ENCODE measurements around the gene CD244. TPM values are rescaled to one million over a fixed set of nuclear protein-coding genes. Genes with fewer than 3 reads are reported as not detected.
"Not testable (repeated sequence)": the region's sequence is repeated elsewhere in the genome, so short reads cannot be mapped to it uniquely, and the experiment has no call there.

CD244 gene
- total and polyA plus RNA-seq, 10 donors = 2.1 to 25.7 (median 16.1) TPM

DNA sequence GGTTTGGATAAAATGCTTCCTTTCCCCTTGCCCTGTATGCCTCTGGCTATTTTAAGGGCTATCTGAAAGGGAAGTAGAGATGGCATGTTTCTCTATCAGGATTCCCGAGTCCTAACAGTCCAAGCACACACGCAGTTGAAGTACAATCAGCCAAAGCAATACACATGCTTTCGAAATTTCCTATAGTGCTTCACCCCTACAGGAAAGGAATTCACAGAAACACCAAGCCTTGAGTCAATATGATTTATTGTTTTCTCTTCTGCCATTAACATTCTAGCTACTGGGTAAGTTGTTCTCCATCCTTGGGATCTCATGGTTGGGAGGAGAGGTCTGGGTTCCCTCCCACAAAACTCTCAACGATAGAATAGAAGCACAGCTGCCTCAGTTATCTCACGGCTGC, 13.6 kb upstream of the CD244 start:
- Histone ChIP-seq H3K27me3 (replicated peaks in 1 of 7) (no peaks in the 10 kb centered on the region), H3K9me3 (no peaks in the 10 kb centered on the region), H3K4me3 (no peak overlapping the region), H3K4me1 (peaks cover 0 to 34% (median 3%) of the 10 kb centered on the region in 6 donors), H3K36me3 (no peaks in the 10 kb centered on the region), H3K27ac (peak overlapping the region in 2 of 8 donors; percentile 12 to 29)
- intact Hi-C loops (cut with DNase I; ENCODE audit: low total_unique reads) = no loop called here
- TF ChIP-seq, protein P1, sequence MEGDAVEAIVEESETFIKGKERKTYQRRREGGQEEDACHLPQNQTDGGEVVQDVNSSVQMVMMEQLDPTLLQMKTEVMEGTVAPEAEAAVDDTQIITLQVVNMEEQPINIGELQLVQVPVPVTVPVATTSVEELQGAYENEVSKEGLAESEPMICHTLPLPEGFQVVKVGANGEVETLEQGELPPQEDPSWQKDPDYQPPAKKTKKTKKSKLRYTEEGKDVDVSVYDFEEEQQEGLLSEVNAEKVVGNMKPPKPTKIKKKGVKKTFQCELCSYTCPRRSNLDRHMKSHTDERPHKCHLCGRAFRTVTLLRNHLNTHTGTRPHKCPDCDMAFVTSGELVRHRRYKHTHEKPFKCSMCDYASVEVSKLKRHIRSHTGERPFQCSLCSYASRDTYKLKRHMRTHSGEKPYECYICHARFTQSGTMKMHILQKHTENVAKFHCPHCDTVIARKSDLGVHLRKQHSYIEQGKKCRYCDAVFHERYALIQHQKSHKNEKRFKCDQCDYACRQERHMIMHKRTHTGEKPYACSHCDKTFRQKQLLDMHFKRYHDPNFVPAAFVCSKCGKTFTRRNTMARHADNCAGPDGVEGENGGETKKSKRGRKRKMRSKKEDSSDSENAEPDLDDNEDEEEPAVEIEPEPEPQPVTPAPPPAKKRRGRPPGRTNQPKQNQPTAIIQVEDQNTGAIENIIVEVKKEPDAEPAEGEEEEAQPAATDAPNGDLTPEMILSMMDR (IDR thresholded peaks at IDR 0.05 in 8 of 11, conservative IDR thresholded peaks at IDR 0.05 in 3 of 11) = no peak
- no peak for TF ChIP-seq POLR2AphosphoS5 (IDR thresholded peaks at IDR 0.05)
- WGBS, 5 donors = 56 to 80% (median 61%) methylated on average over 5 of the region's 5 CpGs
- DNase-seq = no peak

DNA sequence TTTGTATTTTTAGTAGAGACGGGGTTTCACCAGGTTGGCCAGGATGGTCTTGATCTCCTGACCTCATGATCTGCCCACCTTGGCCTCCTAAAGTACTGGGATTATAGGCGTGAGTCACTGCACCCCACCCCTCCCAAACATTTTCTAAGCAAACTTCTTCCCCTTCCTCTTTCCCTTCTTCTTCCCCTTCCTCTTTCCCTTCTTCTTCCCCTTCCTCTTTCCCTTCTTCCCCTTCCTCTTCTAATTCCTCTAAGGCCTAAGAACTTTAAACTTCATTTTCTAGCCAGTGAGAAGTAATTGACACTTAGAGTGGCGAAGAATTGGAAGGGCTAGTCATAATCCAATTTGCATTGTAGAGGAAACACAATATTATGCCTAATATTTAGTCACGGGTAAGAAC, 12.9 kb upstream of the CD244 start:
- DNase-seq; intact Hi-C loops (cut with DNase I; ENCODE audit: low total_unique reads); H3K9me3 ChIP-seq; H3K27me3 ChIP-seq (replicated peaks in 1 of 7); H3K36me3 ChIP-seq; H3K4me3 ChIP-seq: not testable (repeated sequence)
- Histone ChIP-seq H3K27ac (peak overlapping the region in 1 of 8 donors; percentile 7), H3K4me1 (peaks cover 0 to 34% (median 3%) of the 10 kb centered on the region in 6 donors)
- 64 to 78% (median 67%) methylated on average over 4 of the region's 4 CpGs for WGBS, 5 donors

DNA sequence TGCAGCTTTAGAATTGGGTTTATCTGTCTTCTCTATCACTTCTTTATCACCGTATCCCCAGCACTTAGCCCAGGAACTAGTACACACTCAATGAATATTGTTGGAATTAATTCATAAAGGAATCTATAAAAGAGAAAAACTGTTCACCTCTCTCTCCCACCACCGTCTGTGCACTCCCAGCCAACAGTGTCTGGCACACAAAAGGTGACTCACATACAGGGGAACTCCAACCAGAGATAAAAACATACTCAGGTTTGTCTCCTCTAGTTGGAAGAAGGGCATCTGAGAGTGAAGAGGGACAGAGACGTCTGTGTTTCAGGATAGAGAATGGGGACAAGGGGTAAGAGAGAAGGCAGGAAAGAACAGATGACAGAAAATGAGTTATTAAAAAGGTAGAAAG, 12.2 kb upstream of the CD244 start:
- H3K9me3 ChIP-seq = no peaks in the 10 kb centered on the region
- TF ChIP-seq POLR2A (IDR thresholded peaks at IDR 0.05) (no peak), POLR2AphosphoS5 (IDR thresholded peaks at IDR 0.05) (no peak)
- TF ChIP-seq, protein P1 (IDR thresholded peaks at IDR 0.05 in 8 of 11, conservative IDR thresholded peaks at IDR 0.05 in 3 of 11) = no peak
- 74 to 81% (median 79%) methylated on average over 3 of the region's 3 CpGs for WGBS, 5 donors
- H3K4me1 ChIP-seq = peaks cover 0 to 31% (median 3%) of the 10 kb centered on the region in 6 donors
- intact Hi-C loops (cut with DNase I; ENCODE audit: low total_unique reads) = no loop called here
- H3K4me3 ChIP-seq = no peak overlapping the region
- peak overlapping the region in 1 of 8 donors; percentile 7 for H3K27ac ChIP-seq
- H3K36me3 ChIP-seq = no peaks in the 10 kb centered on the region
- no peaks in the 10 kb centered on the region for H3K27me3 ChIP-seq (replicated peaks in 1 of 7)
- no peak for DNase-seq

DNA sequence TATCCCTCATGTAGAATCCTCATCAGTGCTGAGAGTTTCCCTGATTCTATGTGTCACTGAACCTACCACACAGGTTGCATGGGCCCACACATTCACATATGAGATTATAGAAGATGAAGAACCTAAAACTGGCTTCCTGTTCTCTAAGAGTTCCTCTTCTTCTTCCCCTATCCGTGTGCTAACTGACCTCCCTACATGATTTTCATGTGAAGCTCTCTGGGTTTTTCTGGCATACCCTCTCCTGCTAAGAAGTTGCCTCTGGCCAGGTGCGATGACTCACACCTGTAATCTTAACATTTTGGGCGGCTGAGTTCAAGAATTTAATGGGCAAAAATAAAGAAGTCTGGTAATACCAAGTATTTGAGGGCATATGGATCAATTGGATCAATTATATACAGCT, 5.5 kb upstream of the CD244 start:
- Histone ChIP-seq H3K4me1 (peaks cover 0 to 33% (median 7%) of the 10 kb centered on the region in 6 donors), H3K36me3 (no peaks in the 10 kb centered on the region), H3K27ac (peak overlapping the region in 1 of 8 donors; percentile 33), H3K27me3 (replicated peaks in 1 of 7) (no peaks in the 10 kb centered on the region), H3K9me3 (no peaks in the 10 kb centered on the region), H3K4me3 (no peak overlapping the region)
- no peak for DNase-seq
- 53 to 64% (median 60%) methylated on average over 3 of the region's 3 CpGs for WGBS, 5 donors
- no peak for TF ChIP-seq POLR2AphosphoS5 (IDR thresholded peaks at IDR 0.05)
- TF ChIP-seq, protein P1 (IDR thresholded peaks at IDR 0.05 in 8 of 11, conservative IDR thresholded peaks at IDR 0.05 in 3 of 11) = no peak
- TF ChIP-seq POLR2A (IDR thresholded peaks at IDR 0.05) = no peak
- intact Hi-C loops (cut with DNase I; ENCODE audit: low total_unique reads) = no loop called here

DNA sequence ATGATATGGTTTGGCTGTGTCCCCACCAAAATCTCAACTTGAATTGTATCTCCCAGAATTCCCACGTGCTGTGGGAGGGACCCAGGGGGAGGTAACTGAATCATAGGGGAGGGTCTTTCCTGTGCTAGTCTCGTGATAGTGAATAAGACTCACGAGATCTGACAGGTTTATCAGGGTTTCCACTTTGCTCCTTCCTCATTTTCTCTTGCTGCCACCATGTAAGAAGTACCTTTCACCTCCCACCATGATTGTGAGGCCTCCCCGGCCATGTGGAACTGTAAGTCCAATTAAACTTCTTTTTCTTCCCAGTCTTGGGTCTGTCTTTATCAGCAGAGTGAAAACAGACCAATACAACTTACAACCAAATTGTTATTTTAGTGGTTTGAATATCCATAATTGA, 5.0 kb upstream of the CD244 start:
- 37 to 62% (median 41%) methylated on average over 4 of the region's 4 CpGs for WGBS, 5 donors
- H3K36me3 ChIP-seq; intact Hi-C loops (cut with DNase I; ENCODE audit: low total_unique reads); H3K9me3 ChIP-seq; H3K27me3 ChIP-seq (replicated peaks in 1 of 7); DNase-seq; H3K4me3 ChIP-seq: not testable (repeated sequence)
- H3K27ac ChIP-seq = peak overlapping the region in 2 of 8 donors; percentile 8 to 33
- peaks cover 0 to 38% (median 11%) of the 10 kb centered on the region in 6 donors for H3K4me1 ChIP-seq
